HepG2 (cell line): ENCODE data around the gene CLDN9. TPM values are rescaled to one million over a fixed set of nuclear protein-coding genes. Genes with fewer than 3 reads are reported as not detected.

Experiments
- ATAC-seq: fragments of 200-7000 bp; cut with Tn5 transposase; 3 replicates; pipeline ENCODE4 v1.9.1; 2020; ENCODE audit warnings: mild to moderate bottlenecking, moderate library complexity
- BruUV-seq: library from RNA; stranded (reverse); fragments of 400-500 nt; replicated peaks from 2 replicates; lab custom pipeline; 2021; lab: Mats Ljungman, UMichigan
- CTCF ChIA-PET: fragments of 300-600 bp; formaldehyde crosslinking; extraction: SDS; loops from one replicate; lab custom pipeline; 2021; ENCODE audit warnings: low total read pairs, inconsistent platforms, low intra/inter-chr PET ratio; lab: Yijun Ruan, JAX
- POLR2A ChIA-PET: fragments of 350-600 bp; sonication (Branson Sonifier 250); formaldehyde crosslinking; loops from one replicate; lab custom pipeline; 2020; ENCODE audit warnings: antibody characterized with exemption, inconsistent platforms; lab: Yijun Ruan, JAX
- DNase-seq: peaks from one replicate; pipeline ENCODE4 v3.0.0-alpha.2; 2015; ENCODE audit warnings: low spot score
- FAIRE-seq: peaks from 3 replicates; lab custom pipeline; 2011; peaks lifted over from hg19 to GRCh38; lab: Jason Lieb, UNC
- H2AFZ ChIP-seq: one replicate; pipeline ENCODE4 v1.6.1; 2011; ENCODE audit warnings: low read length, inconsistent platforms
- H3K27ac ChIP-seq: fragments of 300-600 bp; 3 replicates; pipeline ENCODE4 v1.8.0; 2011; ENCODE audit warnings: mixed run types, mild to moderate bottlenecking, mixed read lengths, low read length, inconsistent platforms; ENCODE audit not compliant: insufficient read depth; ENCODE audit errors: extremely low read length
- H3K27me3 ChIP-seq, 2 experiments: fragments of 200-600 bp in 1 of 2; 2 replicates in 1 of 2; 3 replicates in 1 of 2; pipeline versions ENCODE4 v1.6.0 to v1.8.0; 2011; ENCODE audit warnings: low read length in 2 of 2, mild to moderate bottlenecking in 2 of 2, moderate library complexity in 2 of 2, inconsistent platforms in 1 of 2; ENCODE audit not compliant: insufficient read depth in 2 of 2, control insufficient read depth in 1 of 2
- H3K36me3 ChIP-seq, 2 experiments: fragments of 200-600 bp in 1 of 2; replicated peaks in 1 of 2; 2 replicates in 1 of 2; 3 replicates in 1 of 2; pipeline versions ENCODE4 v1.5.1 to v1.8.0; 2011; ENCODE audit warnings: low read length in 2 of 2, inconsistent platforms in 1 of 2; ENCODE audit not compliant: insufficient read depth in 2 of 2, control insufficient read depth in 1 of 2
- H3K4me1 ChIP-seq: 2 replicates; pipeline ENCODE4 v1.5.1; 2012; ENCODE audit warnings: low read length, inconsistent platforms; ENCODE audit not compliant: insufficient read depth
- H3K4me2 ChIP-seq: 2 replicates; pipeline ENCODE4 v1.6.0; 2011; ENCODE audit warnings: low read depth, low read length, inconsistent platforms
- H3K4me3 ChIP-seq, 3 experiments: fragments of 200-600 bp in 1 of 3; sonication (generic), shearing (Covaris generic) in 1 of 3; replicated peaks in 1 of 3; 2 replicates each; pipeline ENCODE4 v1.5.1; 2011 to 2016; ENCODE audit warnings: low read length in 3 of 3, inconsistent platforms in 2 of 3, low read depth in 2 of 3, mild to moderate bottlenecking in 2 of 3, control low read depth in 1 of 3, mixed read lengths in 1 of 3; ENCODE audit not compliant: insufficient read depth in 1 of 3
- H3K79me2 ChIP-seq: one replicate; pipeline ENCODE4 v1.6.1; 2011; ENCODE audit warnings: low read length, inconsistent platforms; ENCODE audit not compliant: insufficient read depth
- H3K9ac ChIP-seq: 2 replicates; pipeline ENCODE4 v1.6.0; 2011; ENCODE audit warnings: mild to moderate bottlenecking, low read depth, low read length, inconsistent platforms; ENCODE audit not compliant: insufficient read depth
- H3K9me3 ChIP-seq: 2 replicates; pipeline ENCODE4 v1.5.1; 2012; ENCODE audit warnings: mild to moderate bottlenecking, low read length
- H4K20me1 ChIP-seq: 2 replicates; pipeline ENCODE4 v1.6.0; 2011; ENCODE audit warnings: inconsistent platforms, mild to moderate bottlenecking, low read length, moderate library complexity; ENCODE audit not compliant: insufficient read depth
- GPN1 ChIP-seq: sonication (generic); formaldehyde crosslinking; IDR thresholded peaks from 2 replicates; pipeline ENCODE4 v1.5.1; 2020; ENCODE audit warnings: missing genetic modification reagents, borderline replicate concordance
- SMARCC2 ChIP-seq: fragments of 450-650 bp; IDR thresholded peaks from 2 replicates; pipeline ENCODE4 v1.6.1; 2017; ENCODE audit warnings: antibody characterized with exemption, mild to moderate bottlenecking
- ZNF460 ChIP-seq: sonication (generic); formaldehyde crosslinking; IDR thresholded peaks from 2 replicates; pipeline ENCODE4 v1.5.1; 2020; ENCODE audit warnings: missing genetic modification reagents, mild to moderate bottlenecking, borderline replicate concordance
- ZNF749 ChIP-seq: sonication (generic); formaldehyde crosslinking; IDR thresholded peaks from 2 replicates; pipeline ENCODE4 v1.8.0; 2022; ENCODE audit warnings: mild to moderate bottlenecking, missing genetic modification reagents, moderate library complexity, borderline replicate concordance
- WGBS: methylation state at CpG from one replicate; pipeline ENCODE4 v1.1.6; 2017; ENCODE audit warnings: low lambda C conversion rate; 5-methylcytosine and 5-hydroxymethylcytosine counted together
- in situ Hi-C: cut with HindIII; loops from 2 replicates; pipeline ENCODE4 v1.10.0; 2017; ENCODE audit warnings: low pct_unique_long_range_greater_than_20kb; ENCODE audit not compliant: extremely low pct_ligation_motif_present
- intact Hi-C: fragments of 100-400 bp; cut with micrococcal nuclease; formaldehyde crosslinking; loops from one replicate; pipeline ENCODE4 v1.10.0; 2022; ENCODE audit not compliant: unreplicated experiment
- polyA plus RNA-seq, 8 experiments: library from polyadenylated mRNA; depleted of rRNA in 3 of 8; stranded (reverse) in 7 of 8; unstranded in 1 of 8; fragments of >200 nt; fragmentation: Illumina TruSeq in 4 of 8; extraction: Trizol in 4 of 8; gene quantifications; 2 replicates each; pipeline versions ENCODE4 v1.2.1 to v1.2.3, GENCODE V29; 2011 to 2016; ENCODE audit warnings: low read depth in 4 of 8, missing spikeins in 1 of 8, mixed read lengths in 1 of 8; ENCODE audit not compliant: insufficient read depth in 1 of 8
- total RNA-seq, 5 experiments: library from RNA; depleted of rRNA; stranded (reverse); fragments of >200 nt; fragmentation: Illumina TruSeq; extraction: Trizol; gene quantifications; 2 replicates each; pipeline ENCODE4 v1.2.3, GENCODE V29; 2016; ENCODE audit warnings: low read depth in 1 of 5
- TF ChIP-seq, protein P1 (sequence below): sonication (generic); formaldehyde crosslinking; IDR thresholded peaks from 2 replicates; pipeline ENCODE4 v1.4.0; 2020; ENCODE audit warnings: missing genetic modification reagents, mild to moderate bottlenecking, borderline replicate concordance
- TF ChIP-seq, protein P2 (sequence below): sonication (generic); formaldehyde crosslinking; IDR thresholded peaks from one replicate; pipeline ENCODE4 v1.5.1; 2020; ENCODE audit warnings: mild to moderate bottlenecking, missing genetic modification reagents; ENCODE audit errors: not compliant biosample characterization
- TF ChIP-seq, protein P3 (sequence below): sonication (generic); formaldehyde crosslinking; IDR thresholded peaks from 2 replicates; pipeline ENCODE4 v1.9.0; 2021; ENCODE audit warnings: missing genetic modification reagents, mild to moderate bottlenecking, borderline replicate concordance

CLDN9 gene
- total and polyA plus RNA-seq, 2 of the 13 experiments (the other 11 are each of a cell fraction or from before 2014, with no cell fraction given) = 0.15 to 0.26 TPM

DNA sequence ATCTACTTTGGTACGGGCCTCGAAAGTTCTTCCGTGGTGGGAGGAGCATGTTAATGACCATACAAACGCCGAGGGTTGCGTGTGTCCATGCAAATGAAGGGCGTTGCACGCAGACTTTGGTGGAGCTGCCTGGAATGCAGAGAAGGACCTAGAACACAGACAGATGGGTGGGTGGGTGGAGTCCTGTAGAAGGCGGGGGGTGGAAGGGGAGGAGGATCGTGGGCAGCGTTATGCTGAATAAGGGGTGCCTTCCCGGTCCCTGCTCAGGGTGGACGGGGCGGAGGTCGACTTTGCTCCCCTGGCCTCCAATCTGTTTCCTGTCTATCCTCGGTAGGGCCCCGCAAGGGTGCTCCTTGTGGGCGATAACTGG lies 44.4 kb upstream of the CLDN9 start (continued):
- TF ChIP-seq, protein P1, sequence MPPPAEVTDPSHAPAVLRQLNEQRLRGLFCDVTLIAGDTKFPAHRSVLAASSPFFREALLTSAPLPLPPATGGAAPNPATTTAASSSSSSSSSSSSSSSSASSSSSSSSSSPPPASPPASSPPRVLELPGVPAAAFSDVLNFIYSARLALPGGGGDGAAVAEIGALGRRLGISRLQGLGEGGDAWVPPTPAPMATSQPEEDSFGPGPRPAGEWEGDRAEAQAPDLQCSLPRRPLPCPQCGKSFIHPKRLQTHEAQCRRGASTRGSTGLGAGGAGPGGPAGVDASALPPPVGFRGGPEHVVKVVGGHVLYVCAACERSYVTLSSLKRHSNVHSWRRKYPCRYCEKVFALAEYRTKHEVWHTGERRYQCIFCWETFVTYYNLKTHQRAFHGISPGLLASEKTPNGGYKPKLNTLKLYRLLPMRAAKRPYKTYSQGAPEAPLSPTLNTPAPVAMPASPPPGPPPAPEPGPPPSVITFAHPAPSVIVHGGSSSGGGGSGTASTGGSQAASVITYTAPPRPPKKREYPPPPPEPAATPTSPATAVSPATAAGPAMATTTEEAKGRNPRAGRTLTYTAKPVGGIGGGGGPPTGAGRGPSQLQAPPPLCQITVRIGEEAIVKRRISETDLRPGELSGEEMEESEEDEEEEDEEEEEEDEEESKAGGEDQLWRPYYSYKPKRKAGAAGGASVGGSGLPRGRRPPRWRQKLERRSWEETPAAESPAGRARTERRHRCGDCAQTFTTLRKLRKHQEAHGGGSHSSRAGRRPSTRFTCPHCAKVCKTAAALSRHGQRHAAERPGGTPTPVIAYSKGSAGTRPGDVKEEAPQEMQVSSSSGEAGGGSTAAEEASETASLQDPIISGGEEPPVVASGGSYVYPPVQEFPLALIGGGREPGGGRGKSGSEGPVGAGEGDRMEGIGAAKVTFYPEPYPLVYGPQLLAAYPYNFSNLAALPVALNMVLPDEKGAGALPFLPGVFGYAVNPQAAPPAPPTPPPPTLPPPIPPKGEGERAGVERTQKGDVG (CRISPR knock-in tag) = no peak
- TF ChIP-seq GPN1 (no peak), ZNF460 (CRISPR knock-in tag) (no peak)

DNA sequence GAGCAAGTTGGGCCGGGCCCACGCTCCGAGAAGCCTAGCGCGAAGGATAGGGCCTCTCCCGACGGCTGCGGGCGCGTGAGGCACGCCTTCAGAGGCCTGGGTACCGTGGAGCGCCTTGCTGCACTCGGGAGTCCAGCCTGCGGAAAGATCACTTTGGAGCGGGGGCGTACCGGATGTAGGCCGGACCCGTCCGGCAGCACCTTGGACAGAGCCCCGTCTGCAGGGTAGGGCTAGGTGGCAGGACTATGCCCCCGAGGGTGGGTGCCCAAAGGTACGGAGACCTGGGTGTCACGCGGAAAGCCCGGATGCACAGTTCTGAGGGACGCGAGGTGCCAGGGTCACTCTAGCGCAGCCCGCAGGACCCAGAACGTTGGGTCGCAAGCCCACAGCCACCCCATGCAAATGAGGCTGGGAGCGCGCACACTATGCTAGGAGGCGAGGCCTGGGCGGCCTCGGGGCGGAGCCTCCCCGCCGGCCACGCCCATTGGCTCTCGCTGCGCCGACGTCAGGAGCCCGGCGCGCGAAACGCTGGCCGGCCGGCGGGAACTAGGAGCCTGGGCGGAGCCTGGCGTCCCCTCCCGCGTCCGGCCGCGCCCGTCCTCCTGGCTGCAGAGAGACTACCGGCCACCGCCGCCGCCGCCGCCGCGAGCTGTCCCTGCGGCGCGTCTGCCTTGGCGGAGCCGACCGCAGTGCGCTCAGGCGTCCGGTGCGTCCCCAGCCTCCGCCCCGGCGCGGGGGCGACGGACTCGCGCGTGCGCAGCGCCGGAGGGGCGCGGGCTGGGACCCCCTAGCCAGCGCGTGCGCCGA lies 43.8 kb upstream of the CLDN9 start, which contains the start of gene PAQR4:
PAQR4 (plus strand) TSS at position 611 of the 807 bp plus-strand sequence. CDS start 327 bp downstream, outside the sequence.
- H3K27ac ChIP-seq = peak within 1 kb of the TSS; percentile 76
- peak within 1 kb of the TSS; percentile 80 for H3K9ac ChIP-seq
- H3K4me3 ChIP-seq = peak within 1 kb of the TSS; percentile 86 to 91 (median 91)
- peak within 1 kb of the TSS; percentile 86 for H3K4me2 ChIP-seq
- H3K9me3 ChIP-seq = no peaks in the 10 kb centered on the region
- BruUV-seq = no TSS peak
- ChIA-PET CTCF (no interaction called here), POLR2A (interaction anchor here (0.9 to 2.4 kb wide), 9 partner anchors 10 to 90 kb away, joined by 3 to 31 read pairs (median 6); partner anchors contain the start of genes HCFC1R1, PKMYT1, THOC6 and TNFRSF12A)
- peaks cover 17% of the 10 kb centered on the region for H3K4me1 ChIP-seq
- in situ Hi-C loops = no loop called here
- FAIRE-seq (peak; percentile 52), ATAC-seq (peak; percentile 71), DNase-seq (peak; percentile 80)
- no peaks in the 10 kb centered on the region; a peak in 1 of 5 replicates for H3K27me3 ChIP-seq
- intact Hi-C loops = no loop called here
- H4K20me1 ChIP-seq = no peaks in the 10 kb centered on the region
- H3K36me3 ChIP-seq = no peaks in the 10 kb centered on the region
- no peak within 1 kb of the TSS for H2AFZ ChIP-seq
- H3K79me2 ChIP-seq = peaks cover 8% of the 10 kb centered on the region
- no CpG with 5 or more reads among the region's 98 CpGs for WGBS
- TF ChIP-seq, protein P2, sequence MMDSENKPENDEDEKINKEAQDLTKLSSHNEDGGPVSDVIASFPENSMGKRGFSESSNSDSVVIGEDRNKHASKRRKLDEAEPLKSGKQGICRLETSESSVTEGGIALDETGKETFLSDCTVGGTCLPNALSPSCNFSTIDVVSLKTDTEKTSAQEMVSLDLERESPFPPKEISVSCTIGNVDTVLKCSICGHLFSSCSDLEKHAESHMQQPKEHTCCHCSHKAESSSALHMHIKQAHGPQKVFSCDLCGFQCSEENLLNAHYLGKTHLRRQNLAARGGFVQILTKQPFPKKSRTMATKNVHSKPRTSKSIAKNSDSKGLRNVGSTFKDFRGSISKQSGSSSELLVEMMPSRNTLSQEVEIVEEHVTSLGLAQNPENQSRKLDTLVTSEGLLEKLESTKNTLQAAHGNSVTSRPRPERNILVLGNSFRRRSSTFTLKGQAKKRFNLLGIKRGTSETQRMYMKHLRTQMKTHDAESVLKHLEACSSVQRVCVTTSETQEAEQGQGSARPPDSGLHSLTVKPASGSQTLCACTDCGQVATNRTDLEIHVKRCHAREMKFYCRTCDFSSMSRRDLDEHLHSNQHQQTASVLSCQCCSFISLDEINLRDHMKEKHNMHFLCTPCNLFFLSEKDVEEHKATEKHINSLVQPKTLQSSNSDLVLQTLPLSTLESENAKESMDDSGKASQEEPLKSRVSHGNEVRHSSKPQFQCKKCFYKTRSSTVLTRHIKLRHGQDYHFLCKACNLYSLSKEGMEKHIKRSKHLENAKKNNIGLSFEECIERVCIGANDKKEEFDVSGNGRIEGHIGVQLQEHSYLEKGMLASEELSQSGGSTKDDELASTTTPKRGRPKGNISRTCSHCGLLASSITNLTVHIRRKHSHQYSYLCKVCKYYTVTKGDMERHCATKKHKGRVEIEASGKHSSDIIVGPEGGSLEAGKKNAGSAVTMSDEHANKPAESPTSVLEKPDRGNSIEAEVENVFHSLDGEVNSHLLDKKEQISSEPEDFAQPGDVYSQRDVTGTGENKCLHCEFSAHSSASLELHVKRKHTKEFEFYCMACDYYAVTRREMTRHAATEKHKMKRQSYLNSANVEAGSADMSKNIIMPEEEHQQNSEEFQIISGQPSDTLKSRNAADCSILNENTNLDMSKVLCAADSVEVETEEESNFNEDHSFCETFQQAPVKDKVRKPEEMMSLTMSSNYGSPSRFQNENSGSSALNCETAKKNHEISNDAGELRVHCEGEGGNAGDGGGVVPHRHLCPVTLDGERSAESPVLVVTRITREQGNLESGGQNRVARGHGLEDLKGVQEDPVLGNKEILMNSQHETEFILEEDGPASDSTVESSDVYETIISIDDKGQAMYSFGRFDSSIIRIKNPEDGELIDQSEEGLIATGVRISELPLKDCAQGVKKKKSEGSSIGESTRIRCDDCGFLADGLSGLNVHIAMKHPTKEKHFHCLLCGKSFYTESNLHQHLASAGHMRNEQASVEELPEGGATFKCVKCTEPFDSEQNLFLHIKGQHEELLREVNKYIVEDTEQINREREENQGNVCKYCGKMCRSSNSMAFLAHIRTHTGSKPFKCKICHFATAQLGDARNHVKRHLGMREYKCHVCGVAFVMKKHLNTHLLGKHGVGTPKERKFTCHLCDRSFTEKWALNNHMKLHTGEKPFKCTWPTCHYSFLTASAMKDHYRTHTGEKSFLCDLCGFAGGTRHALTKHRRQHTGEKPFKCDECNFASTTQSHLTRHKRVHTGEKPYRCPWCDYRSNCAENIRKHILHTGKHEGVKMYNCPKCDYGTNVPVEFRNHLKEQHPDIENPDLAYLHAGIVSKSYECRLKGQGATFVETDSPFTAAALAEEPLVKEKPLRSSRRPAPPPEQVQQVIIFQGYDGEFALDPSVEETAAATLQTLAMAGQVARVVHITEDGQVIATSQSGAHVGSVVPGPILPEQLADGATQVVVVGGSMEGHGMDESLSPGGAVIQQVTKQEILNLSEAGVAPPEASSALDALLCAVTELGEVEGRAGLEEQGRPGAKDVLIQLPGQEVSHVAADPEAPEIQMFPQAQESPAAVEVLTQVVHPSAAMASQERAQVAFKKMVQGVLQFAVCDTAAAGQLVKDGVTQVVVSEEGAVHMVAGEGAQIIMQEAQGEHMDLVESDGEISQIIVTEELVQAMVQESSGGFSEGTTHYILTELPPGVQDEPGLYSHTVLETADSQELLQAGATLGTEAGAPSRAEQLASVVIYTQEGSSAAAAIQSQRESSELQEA (CRISPR knock-in tag) = peak; percentile 91
- TF ChIP-seq SMARCC2 (no peak), ZNF749 (CRISPR knock-in tag) (peak; percentile 96)
- TF ChIP-seq, protein P3, sequence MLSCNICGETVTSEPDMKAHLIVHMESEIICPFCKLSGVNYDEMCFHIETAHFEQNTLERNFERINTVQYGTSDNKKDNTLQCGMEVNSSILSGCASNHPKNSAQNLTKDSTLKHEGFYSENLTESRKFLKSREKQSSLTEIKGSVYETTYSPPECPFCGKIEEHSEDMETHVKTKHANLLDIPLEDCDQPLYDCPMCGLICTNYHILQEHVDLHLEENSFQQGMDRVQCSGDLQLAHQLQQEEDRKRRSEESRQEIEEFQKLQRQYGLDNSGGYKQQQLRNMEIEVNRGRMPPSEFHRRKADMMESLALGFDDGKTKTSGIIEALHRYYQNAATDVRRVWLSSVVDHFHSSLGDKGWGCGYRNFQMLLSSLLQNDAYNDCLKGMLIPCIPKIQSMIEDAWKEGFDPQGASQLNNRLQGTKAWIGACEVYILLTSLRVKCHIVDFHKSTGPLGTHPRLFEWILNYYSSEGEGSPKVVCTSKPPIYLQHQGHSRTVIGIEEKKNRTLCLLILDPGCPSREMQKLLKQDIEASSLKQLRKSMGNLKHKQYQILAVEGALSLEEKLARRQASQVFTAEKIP = no peak; the same call in 1 of the 2 replicates
